ENCODE measurements around the gene KCNJ15.

GRCh38 chr21:38297194-38297631, 40.4 kb downstream of the KCNJ15 start:
- TF ChIP-seq EZH2phosphoT487 (IDR thresholded peaks at IDR 0.05; ENCODE audit: insufficient read depth, low read depth): no peak
- TF ChIP-seq EZH2 (IDR thresholded peaks at IDR 0.05; ENCODE audit: insufficient read depth, poor library complexity, severe bottlenecking): no peak
